Muscle of arm (tissue), 12 donors: ENCODE data around the gene ST6GALNAC3. TPM values are rescaled to one million over a fixed set of nuclear protein-coding genes. Genes with fewer than 3 reads are reported as not detected.

Experiments used
- DNase-seq: peaks from one replicate; pipeline ENCODE4 v3.0.0-alpha.2; 2013
- polyA plus RNA-seq, 12 donors: library from polyadenylated mRNA; unstranded; fragments of 120-200 nt; gene quantifications; one replicate each; pipeline ENCODE4 v1.2.1, GENCODE V29; 2013; ENCODE audit not compliant: insufficient read length in 12 of 12

ST6GALNAC3 gene
- polyA plus RNA-seq, 12 donors = 5.0 to 12.7 (median 8.5) TPM; not detected in 1

GRCh38 chr1:76430531-76430930 lies 356.0 kb downstream of the ST6GALNAC3 start:
- no peak for DNase-seq

DNA sequence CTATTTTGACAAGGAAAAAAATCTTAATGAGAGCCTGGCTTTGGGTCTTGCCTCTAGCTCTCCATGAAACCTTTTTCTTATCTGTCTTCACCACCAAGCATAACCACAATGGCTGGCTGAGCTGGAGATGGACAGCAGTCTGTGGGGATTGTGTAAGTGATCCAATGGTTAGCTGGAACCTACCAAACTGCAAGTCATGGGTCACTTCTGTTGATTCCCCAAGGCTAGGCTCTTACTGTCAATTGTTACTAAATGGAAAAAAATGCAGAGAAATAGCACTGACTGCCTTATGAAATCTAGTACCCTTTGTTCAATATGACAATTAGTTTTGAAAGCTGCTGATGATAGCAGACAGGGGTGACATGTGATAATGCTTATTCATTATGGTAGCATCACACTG lies 359.0 kb downstream of the ST6GALNAC3 start:
- no peak for DNase-seq

DNA sequence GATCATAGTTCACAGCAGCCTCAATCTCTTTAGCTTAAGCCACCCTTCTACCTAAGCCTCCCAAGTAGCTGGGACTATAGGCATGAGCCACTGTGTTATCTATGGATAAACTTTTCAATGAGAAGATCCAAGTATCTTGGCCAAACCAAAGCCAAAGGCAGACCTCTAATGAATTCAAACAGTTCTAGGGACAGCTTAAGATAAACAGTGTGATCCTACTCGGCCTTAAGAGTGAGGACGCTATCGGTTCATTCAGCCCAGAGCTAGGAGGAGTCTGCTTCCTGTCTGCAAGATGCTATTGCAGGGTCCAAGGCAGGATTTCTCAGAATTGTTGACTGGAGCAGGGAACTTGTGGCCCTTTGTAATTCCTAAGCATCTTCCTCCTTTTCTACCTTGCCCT lies 368.7 kb downstream of the ST6GALNAC3 start:
- no peak for DNase-seq

DNA sequence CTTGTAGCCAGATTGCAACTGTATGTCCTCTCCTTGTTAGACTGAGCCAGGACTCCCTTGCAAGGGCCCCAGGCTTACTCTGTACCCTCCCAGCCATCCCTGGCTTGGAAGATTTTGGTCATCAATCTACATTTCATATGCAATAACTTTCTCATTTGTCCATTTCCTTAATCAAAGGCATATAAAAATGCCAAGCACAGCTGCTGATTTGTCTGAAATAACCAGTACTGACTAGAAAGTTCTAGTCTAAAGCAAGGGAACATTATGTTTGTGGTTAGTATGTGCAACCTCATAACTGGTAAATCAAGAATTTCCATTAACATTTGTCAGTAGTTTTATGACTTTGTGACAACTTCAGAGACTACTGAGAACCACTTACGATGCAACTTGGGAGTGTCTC lies 370.2 kb downstream of the ST6GALNAC3 start:
- no peak for DNase-seq

DNA sequence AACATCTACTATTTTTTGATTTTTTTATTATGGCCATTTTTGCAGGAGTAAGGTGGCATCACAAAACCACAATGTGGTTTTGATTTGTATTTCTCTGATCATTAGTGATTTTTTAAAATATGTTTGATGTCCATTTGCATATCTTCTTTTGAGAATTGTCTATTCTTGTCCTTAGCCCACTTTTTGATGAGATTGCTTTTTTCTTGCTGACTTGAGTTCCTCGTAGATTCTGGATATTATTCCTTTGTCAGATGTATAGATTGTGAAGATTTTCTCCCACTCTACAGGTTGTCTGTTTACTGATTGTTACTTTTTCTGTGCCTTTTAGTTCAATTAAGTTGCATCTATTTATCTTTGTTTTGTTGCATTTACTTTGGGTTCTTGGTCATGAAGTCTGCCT lies 375.7 kb downstream of the ST6GALNAC3 start:
- DNase-seq = no peak

GRCh38 chr1:76463278-76463677 lies 388.7 kb downstream of the ST6GALNAC3 start:
- DNase-seq = no peak

GRCh38 chr1:76463849-76464248 lies 389.3 kb downstream of the ST6GALNAC3 start:
- no peak for DNase-seq

GRCh38 chr1:76465030-76465429 lies 390.5 kb downstream of the ST6GALNAC3 start:
- no peak for DNase-seq

- DNase-seq = no peak
Measured at GRCh38 chr1:76470166-76470565, 395.6 kb downstream of the ST6GALNAC3 start.

DNA sequence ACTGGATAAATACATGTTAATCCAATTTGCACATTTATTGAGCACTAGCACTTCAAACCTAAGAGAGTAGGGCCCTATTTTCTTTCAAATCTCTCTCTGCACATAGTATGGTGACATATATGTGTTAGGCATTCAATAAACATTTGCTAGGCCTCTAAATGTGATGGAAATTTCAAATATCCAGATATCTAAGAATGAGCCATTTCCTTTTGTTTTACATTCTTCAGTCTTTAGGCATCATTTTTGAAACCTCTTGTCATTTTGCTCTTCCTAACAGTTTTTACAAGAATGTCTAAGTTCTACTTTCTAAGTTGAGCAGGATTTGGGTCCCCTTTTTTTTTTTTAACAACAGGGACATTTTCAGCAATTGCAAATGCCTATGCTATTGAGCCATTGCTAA lies 397.0 kb downstream of the ST6GALNAC3 start:
- no peak for DNase-seq

- DNase-seq = no peak
Measured at GRCh38 chr1:76473591-76473990, 399.0 kb downstream of the ST6GALNAC3 start.

- DNase-seq = no peak
Measured at GRCh38 chr1:76474922-76475321, 400.4 kb downstream of the ST6GALNAC3 start.

GRCh38 chr1:76477156-76477555 lies 402.6 kb downstream of the ST6GALNAC3 start:
- no peak for DNase-seq

DNA sequence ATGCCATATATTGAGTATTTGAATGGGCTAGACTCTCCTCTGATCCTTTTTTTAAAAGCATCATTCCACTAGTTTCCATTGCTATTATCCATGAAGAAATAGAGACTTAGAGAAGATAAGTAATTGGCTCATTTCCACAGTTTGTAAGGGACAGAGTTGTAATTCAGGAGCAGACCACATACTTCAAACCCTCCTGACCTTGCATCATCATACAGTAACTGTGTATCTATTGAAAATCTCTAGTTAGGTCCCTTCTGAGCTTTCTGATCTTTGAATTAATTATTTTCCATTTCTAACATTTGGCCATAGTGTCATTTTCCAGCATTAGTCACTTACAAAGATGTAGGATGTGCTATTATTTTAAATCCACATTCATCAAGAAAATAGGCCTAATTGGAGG lies 406.3 kb downstream of the ST6GALNAC3 start:
- DNase-seq = no peak

GRCh38 chr1:76481672-76482071 lies 407.1 kb downstream of the ST6GALNAC3 start:
- DNase-seq = no peak

GRCh38 chr1:76482272-76482671 lies 407.7 kb downstream of the ST6GALNAC3 start:
- DNase-seq = no peak

GRCh38 chr1:76491737-76492136 lies 417.2 kb downstream of the ST6GALNAC3 start:
- DNase-seq = no peak

- DNase-seq = no peak
Measured at GRCh38 chr1:76492752-76493430, 418.3 kb downstream of the ST6GALNAC3 start.

- no peak for DNase-seq
Measured at GRCh38 chr1:76494807-76495206, 420.3 kb downstream of the ST6GALNAC3 start.

DNA sequence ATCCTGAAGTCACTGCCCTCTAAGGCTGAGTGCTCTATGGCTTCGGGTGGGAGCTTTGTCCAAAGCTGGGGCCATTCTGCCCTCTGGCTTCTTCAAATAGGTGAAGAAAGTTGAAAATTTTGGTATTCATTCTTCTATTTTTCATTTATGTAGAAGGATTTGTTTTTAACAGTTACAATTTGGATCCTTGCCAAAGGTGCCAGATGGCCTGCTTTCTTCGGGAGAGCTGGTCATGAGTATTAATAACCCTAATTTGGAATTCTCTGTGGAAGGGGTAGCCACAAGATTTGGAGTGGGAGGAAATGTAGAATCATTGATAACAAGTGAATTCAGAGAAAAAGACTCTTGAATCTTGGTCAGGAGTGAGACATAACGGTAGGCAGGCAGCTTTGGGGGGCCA lies 422.3 kb downstream of the ST6GALNAC3 start:
- no peak for DNase-seq

- DNase-seq = no peak
Measured at GRCh38 chr1:76500116-76500515, 425.6 kb downstream of the ST6GALNAC3 start.

GRCh38 chr1:76501136-76501535 lies 426.6 kb downstream of the ST6GALNAC3 start:
- DNase-seq = no peak

DNA sequence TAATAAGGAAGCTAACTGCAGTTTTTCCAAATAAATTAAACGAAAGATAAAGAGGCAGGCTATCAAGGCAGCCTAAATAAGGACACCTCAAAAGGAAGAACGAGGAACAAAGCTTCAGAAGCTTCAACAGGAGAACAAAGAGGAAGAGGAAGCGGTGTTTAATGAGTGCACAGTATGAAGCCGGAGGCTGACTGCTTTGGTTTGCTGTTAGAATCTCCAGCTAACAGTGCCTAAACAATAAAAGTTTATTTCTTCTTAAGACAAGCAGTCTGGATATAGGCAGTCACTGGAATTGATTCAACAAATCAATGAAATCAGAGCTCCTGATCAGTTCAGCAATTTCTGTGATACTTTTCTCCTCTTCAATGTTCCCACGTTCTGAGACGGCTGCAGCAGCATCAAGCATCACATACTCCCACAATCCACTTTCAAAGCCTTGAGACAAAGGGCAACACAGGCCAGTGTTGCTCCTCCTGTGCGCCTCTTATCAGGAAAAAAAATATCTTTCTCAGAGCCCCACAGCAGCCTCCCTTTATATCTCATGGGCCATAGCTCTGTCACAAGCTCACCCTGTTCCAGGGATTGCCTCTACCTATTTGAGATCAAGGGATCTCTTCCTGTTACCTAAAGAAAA lies 427.2 kb downstream of the ST6GALNAC3 start:
- DNase-seq = no peak

DNA sequence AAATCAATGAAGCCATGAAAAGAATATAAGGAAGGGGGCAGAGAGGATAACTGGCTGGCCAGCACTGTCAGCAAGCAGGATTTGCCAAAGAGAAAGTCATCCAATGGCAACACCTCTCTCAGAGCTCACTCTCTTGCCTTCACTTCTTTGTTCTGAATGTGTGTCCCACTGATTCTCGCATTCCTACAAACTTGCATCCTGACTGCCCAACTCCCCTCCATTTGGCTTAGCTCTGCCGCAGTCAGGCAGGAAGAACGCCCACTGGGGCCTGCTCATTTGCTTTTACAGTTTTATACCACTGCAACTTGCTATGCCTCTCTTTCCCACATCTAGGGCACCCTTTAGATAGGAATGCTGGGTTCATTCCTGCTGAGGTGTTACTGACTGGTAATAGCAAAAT lies 428.6 kb downstream of the ST6GALNAC3 start:
- DNase-seq = no peak
